Lower leg skin (tissue), 4 donors: ENCODE results near the gene JAG1. TPM values are rescaled to one million over a fixed set of nuclear protein-coding genes. Genes with fewer than 3 reads are reported as not detected.

Experiments used
- DNase-seq, 2 donors: peaks; one replicate each; pipeline ENCODE4 v3.0.0-alpha.2; 2019; ENCODE audit warnings: low spot score in 2 of 2
- H3K4me3 ChIP-seq: fragments of 200-600 bp; sonication (generic); 2 replicates; pipeline ENCODE4 v1.5.1; 2017; ENCODE audit warnings: mild to moderate bottlenecking, low read depth; ENCODE audit not compliant: poor library complexity, severe bottlenecking
- POLR2A ChIP-seq, 2 donors: fragments of 450-650 bp; IDR thresholded peaks; one replicate each; pipeline ENCODE4 v1.6.1; 2016 to 2017; ENCODE audit warnings: antibody characterized with exemption in 2 of 2, mild to moderate bottlenecking in 1 of 2, moderate library complexity in 1 of 2
- WGBS, 2 donors: methylation state at CpG; one replicate each; pipeline ENCODE4 v1.1.5; 2018; 5-methylcytosine and 5-hydroxymethylcytosine counted together
- intact Hi-C: fragments of 100-400 bp; cut with DNase I; formaldehyde crosslinking; loops from one replicate; pipeline ENCODE4 v1.15.0; 2023; ENCODE audit warnings: low total_unique reads
- total RNA-seq, 4 donors: library from RNA; depleted of rRNA; stranded (reverse); fragments of >200 nt; gene quantifications; one replicate each; pipeline ENCODE4 v1.1.0, GENCODE V29; 2016
- TF ChIP-seq, protein P1 (sequence below), 3 donors: fragments of 450-650 bp; IDR thresholded peaks; one replicate each; pipeline ENCODE4 v1.5.1; 2016; ENCODE audit warnings: antibody characterized with exemption in 3 of 3, mild to moderate bottlenecking in 3 of 3, moderate library complexity in 2 of 3

Gene JAG1
- total RNA-seq, 4 donors from 2014 or later = 145 to 238 (median 186) TPM

DNA sequence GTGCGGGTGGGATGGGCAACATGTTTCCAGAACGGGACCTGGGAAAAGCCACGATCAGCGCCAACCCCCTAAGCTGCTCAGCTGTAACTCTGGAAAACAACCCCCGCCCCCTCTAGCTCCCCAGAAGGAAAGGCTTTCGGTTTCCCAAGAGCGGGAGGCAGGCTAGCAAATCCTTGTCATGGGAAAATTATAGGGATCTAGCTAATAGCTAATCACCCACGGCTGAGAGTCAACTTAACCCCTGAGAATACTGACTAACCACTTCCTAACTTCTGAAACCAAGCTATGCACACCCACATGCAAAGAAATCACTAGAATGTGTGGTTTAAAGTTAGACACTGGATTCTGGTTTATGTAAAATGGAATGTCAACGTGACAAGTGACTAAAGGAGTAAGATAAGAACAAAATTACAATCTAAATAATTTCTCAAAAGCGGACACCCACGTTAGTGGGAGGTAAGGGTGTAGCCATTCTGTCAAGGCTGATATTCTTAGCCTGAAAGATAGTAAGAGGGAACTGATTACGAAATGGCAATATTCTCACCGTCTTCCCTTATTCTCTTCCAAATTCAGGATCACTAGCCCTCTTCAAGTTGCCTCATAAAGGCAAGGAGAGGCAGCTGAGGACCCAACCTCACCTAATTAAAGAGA lies 20.1 kb downstream of the JAG1 start:
- no peak for DNase-seq
- TF ChIP-seq POLR2A (IDR thresholded peaks at IDR 0.05) = no peak
- TF ChIP-seq, protein P1, sequence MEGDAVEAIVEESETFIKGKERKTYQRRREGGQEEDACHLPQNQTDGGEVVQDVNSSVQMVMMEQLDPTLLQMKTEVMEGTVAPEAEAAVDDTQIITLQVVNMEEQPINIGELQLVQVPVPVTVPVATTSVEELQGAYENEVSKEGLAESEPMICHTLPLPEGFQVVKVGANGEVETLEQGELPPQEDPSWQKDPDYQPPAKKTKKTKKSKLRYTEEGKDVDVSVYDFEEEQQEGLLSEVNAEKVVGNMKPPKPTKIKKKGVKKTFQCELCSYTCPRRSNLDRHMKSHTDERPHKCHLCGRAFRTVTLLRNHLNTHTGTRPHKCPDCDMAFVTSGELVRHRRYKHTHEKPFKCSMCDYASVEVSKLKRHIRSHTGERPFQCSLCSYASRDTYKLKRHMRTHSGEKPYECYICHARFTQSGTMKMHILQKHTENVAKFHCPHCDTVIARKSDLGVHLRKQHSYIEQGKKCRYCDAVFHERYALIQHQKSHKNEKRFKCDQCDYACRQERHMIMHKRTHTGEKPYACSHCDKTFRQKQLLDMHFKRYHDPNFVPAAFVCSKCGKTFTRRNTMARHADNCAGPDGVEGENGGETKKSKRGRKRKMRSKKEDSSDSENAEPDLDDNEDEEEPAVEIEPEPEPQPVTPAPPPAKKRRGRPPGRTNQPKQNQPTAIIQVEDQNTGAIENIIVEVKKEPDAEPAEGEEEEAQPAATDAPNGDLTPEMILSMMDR (IDR thresholded peaks at IDR 0.05) = no peak
- no peak overlapping the region for H3K4me3 ChIP-seq
- whole genome bisulfite sequencing, 2 donors = 22 to 26% methylated on average over 12 to 13 of the region's 13 CpGs
- intact Hi-C loops = no loop called here

- intact Hi-C loops = no loop called here
- TF ChIP-seq POLR2A (IDR thresholded peaks at IDR 0.05) = no peak
- TF ChIP-seq, protein P1 (IDR thresholded peaks at IDR 0.05) = no peak
- 34 to 38% methylated on average over 9 of the region's 9 CpGs for WGBS, 2 donors
- H3K4me3 ChIP-seq = no peak overlapping the region
- DNase-seq = no peak
Observed at GRCh38 chr20:10652660-10653261, 21.0 kb downstream of the JAG1 start.

- intact Hi-C loops = no loop called here
- no peak overlapping the region for H3K4me3 ChIP-seq
- 60 to 63% methylated on average over 9 of the region's 9 CpGs for WGBS, 2 donors
- DNase-seq = peak in 1 of 2 donors; percentile 76
- TF ChIP-seq, protein P1 (IDR thresholded peaks at IDR 0.05) = no peak
- TF ChIP-seq POLR2A (IDR thresholded peaks at IDR 0.05) = no peak
Observed at GRCh38 chr20:10652185-10652584, 21.6 kb downstream of the JAG1 start.

GRCh38 chr20:10651227-10651990 lies 22.4 kb downstream of the JAG1 start:
- DNase-seq = peak in 1 of 2 donors; percentile 82
- 64 to 65% methylated on average over 14 to 15 of the region's 15 CpGs for WGBS, 2 donors
- intact Hi-C loops = no loop called here
- no peak for TF ChIP-seq POLR2A (IDR thresholded peaks at IDR 0.05)
- TF ChIP-seq, protein P1 (IDR thresholded peaks at IDR 0.05) = no peak
- H3K4me3 ChIP-seq = no peak overlapping the region

GRCh38 chr20:10649797-10650160 lies 24.0 kb downstream of the JAG1 start:
- no peak for DNase-seq
- intact Hi-C loops = no loop called here
- H3K4me3 ChIP-seq = no peak overlapping the region
- 49 to 62% methylated on average over 3 of the region's 3 CpGs for WGBS, 2 donors
- TF ChIP-seq, protein P1 (IDR thresholded peaks at IDR 0.05) = no peak
- TF ChIP-seq POLR2A (IDR thresholded peaks at IDR 0.05) = no peak
